AG04450 (cell line): ENCODE data around the gene VSIG10L2. TPM values are rescaled to one million over a fixed set of nuclear protein-coding genes. Genes with fewer than 3 reads are reported as not detected.

Experiments used
- CTCF ChIA-PET: fragments of 300-600, 350-600 bp; formaldehyde crosslinking; extraction: SDS; loops from one replicate; lab custom pipeline; 2022; ENCODE audit warnings: antibody characterized with exemption, inconsistent platforms; lab: Charles Lee
- POLR2A ChIA-PET: fragments of 350-600 bp; formaldehyde crosslinking; extraction: SDS; loops from one replicate; lab custom pipeline; 2021; ENCODE audit warnings: antibody characterized with exemption, inconsistent platforms; lab: Yijun Ruan, JAX
- DNase-seq: peaks from one replicate; pipeline ENCODE4 v3.0.0-alpha.2; 2011; ENCODE audit warnings: low read depth, low spot score
- H3K27ac ChIP-seq: one replicate; pipeline ENCODE4 v1.5.1; 2012; ENCODE audit warnings: low read depth, low read length, control low read depth
- H3K27me3 ChIP-seq: one replicate; pipeline ENCODE4 v1.6.0; 2012; ENCODE audit warnings: low read length; ENCODE audit not compliant: control insufficient read depth, insufficient read depth
- H3K4me3 ChIP-seq: 2 replicates; pipeline ENCODE4 v1.5.1; 2011; ENCODE audit warnings: mild to moderate bottlenecking, low read depth, low read length, control low read depth
- H3K9me3 ChIP-seq: 2 replicates; pipeline ENCODE4 v1.5.1; 2012; ENCODE audit warnings: low read length; ENCODE audit not compliant: control insufficient read depth, insufficient read depth
- CTCF ChIP-seq: IDR thresholded peaks from 2 replicates; pipeline ENCODE4 v1.5.1; 2011; ENCODE audit warnings: low read depth, low read length, control low read depth, inconsistent platforms
- polyA plus RNA-seq: library from polyadenylated mRNA; depleted of rRNA; stranded (reverse); fragments of >200 nt; gene quantifications from 2 replicates; pipeline ENCODE4 v1.2.3, GENCODE V29; 2011

VSIG10L2 gene
- polyA plus RNA-seq, 1 experiment: not detected

- no peak for DNase-seq
- ChIA-PET CTCF (no interaction called here), POLR2A (no interaction called here)
- Histone ChIP-seq H3K4me3 (no peak overlapping the region), H3K27ac (no peak overlapping the region), H3K9me3 (no peaks in the 10 kb centered on the region), H3K27me3 (peaks cover 21% of the 10 kb centered on the region)
- no peak for TF ChIP-seq CTCF
These were observed 14.9 kb downstream of the VSIG10L2 start for GRCh38 chr11:125960771-125961170.

GRCh38 chr11:125967515-125967914 lies 21.7 kb downstream of the VSIG10L2 start:
- Histone ChIP-seq H3K27me3 (peaks cover 7% of the 10 kb centered on the region), H3K4me3 (no peak overlapping the region), H3K27ac (no peak overlapping the region), H3K9me3 (no peaks in the 10 kb centered on the region)
- DNase-seq: no peak
- ChIA-PET POLR2A (no interaction called here), CTCF (no interaction called here)
- TF ChIP-seq CTCF: no peak

- Histone ChIP-seq H3K9me3 (no peaks in the 10 kb centered on the region), H3K27ac (no peak overlapping the region), H3K4me3 (no peak overlapping the region), H3K27me3 (peaks cover 9% of the 10 kb centered on the region)
- CTCF ChIA-PET: no interaction called here
- TF ChIP-seq CTCF: no peak
- POLR2A ChIA-PET: no interaction called here
- DNase-seq: no peak
These were observed 22.5 kb downstream of the VSIG10L2 start for GRCh38 chr11:125968354-125968753.

- CTCF ChIA-PET: no interaction called here
- no peak for DNase-seq
- no peak for TF ChIP-seq CTCF
- no peaks in the 10 kb centered on the region for H3K9me3 ChIP-seq
- H3K27ac ChIP-seq: no peak overlapping the region
- POLR2A ChIA-PET: no interaction called here
- peaks cover 6% of the 10 kb centered on the region for H3K27me3 ChIP-seq
- no peak overlapping the region for H3K4me3 ChIP-seq
These were observed 25.8 kb downstream of the VSIG10L2 start for GRCh38 chr11:125971618-125972017.

- POLR2A ChIA-PET: no interaction called here
- no peak overlapping the region for H3K27ac ChIP-seq
- TF ChIP-seq CTCF: no peak
- no peaks in the 10 kb centered on the region for H3K9me3 ChIP-seq
- no peak for DNase-seq
- CTCF ChIA-PET: no interaction called here
- H3K4me3 ChIP-seq: no peak overlapping the region
- peaks cover 6% of the 10 kb centered on the region for H3K27me3 ChIP-seq
These were observed 28.4 kb downstream of the VSIG10L2 start for GRCh38 chr11:125974284-125974683.
